GM12872 (cell line): ENCODE results near the gene SDR39U1.

Source experiments
- CTCF ChIP-seq: IDR thresholded peaks from 3 replicates; pipeline ENCODE4 v1.5.1; 2011; ENCODE audit warnings: low read depth, mild to moderate bottlenecking, low read length, moderate library complexity; ENCODE audit not compliant: insufficient read depth

Gene SDR39U1

DNA sequence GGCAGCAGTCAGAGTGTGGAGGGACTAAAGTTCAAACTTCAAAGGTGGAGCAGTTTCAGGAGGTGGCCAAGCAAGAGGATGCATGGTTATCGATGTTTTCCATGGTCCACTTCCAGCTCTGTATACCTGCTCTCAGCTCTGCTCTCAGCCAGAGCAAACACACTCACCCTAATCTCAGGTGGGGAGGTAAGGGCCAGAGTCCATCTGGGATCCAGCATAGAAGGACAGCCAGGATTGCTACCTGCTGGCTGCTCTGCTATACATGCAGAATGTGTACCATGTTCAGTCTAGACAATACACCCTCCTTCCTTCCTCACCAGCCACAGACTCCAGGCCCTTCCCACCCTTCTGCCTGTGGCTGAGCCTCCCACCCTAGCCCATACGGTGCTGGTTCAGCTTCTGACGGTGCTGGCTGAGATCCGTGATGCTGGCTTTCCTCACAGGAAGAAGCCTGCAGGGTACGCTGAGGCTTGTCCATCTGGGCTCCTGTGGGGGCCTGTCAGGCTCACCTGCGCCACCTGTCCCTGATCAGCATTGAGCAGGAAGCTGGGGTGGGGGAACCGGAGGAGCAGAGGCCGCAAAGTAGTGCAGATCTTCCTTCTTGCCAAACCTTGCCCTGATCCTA lies 15.6 kb downstream of the SDR39U1 start:
- no peak for TF ChIP-seq CTCF

DNA sequence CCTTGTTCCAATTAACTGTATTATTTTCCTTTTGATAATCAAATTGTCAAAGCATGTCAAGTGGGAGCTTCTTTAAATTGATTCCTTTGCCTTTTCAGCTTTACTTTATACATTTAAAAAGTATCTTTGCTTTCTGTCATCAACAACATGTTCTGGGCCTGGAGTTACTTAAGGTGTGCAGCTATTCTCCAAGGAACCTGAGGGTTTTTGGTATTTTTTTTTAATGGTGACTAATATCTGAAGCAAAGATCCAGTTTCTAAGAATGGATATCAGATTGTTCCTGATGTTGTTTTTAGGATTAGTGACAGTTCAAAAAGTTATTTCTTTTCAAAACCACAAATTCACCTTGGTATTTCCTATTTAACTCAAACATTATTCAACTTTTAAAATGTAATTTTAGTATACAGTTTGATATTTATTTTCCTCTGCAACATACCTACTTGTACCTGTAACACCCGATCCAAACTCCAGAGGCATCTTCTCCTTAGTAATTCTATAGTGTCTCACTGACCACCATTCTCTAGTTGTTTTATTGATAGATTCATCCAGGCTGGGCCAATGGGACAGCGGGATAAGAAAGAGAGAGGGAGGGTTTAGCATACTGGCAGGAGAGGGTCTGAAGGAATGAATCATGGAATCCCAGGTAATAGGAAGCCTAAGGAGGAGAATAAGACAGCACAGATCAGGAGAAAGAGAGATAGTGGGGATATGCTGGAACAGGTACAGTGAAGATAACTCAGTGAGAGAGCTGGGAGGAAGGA lies 16.2 kb downstream of the SDR39U1 start:
- no peak for TF ChIP-seq CTCF

DNA sequence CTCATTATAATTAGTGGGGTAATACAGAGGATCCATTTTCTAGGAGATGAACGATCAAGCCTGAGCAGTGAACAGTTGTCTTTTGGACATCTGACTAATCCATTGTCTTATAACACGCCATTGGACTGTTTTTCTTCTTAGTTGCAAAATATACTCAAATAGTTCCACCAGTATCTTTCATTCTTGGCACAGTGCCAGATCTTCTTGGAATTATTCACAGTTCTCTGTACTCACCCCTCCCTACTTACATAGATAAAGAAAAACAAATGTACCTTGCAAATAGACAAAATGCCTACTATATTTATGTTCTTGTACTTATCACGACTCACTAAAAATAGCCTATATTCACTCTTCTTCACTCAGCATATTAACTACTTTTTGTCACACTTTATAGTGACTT lies 16.9 kb downstream of the SDR39U1 start:
- no peak for TF ChIP-seq CTCF

- TF ChIP-seq CTCF: no peak
Measured at GRCh38 chr14:24422694-24423601, 19.6 kb downstream of the SDR39U1 start.

DNA sequence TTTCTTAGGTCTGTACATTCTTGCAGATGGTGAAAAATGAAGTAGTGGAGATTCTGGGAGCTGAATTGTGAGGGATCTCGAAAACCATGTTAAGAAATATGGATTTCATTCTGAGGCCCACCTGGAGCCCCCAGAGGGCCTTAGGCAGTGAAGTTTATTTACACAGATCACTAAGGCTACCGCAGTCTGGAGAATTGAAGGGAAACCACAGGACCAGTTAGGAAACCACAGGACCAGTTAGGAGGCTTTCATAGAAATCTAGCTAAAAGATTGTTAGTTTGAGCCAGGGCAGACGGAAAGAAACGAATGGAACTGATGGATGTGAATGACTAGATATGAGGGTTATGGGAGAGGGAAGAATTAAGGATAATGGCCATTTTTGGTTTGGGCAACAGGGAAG lies 20.3 kb downstream of the SDR39U1 start:
- no peak for TF ChIP-seq CTCF

DNA sequence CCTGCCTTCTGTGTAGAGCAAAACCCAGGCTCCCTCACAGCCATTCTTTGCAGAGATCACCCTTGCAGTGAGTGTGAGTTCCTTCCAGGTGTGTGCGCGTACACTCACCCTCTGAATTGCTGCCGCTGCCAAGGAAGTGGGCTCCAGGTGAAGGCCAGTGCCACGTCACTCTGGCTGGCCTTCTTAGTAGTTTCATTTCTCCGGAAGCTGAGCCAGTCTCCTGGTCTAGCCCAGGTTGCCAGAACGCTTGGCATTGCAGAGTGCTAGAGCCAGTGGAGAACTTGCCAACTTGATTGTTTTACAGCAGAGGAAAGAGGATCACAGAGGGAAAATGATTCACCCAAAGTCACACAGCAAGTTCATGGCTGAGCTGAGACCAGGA lies 24.1 kb downstream of the SDR39U1 start:
- TF ChIP-seq CTCF: no peak

DNA sequence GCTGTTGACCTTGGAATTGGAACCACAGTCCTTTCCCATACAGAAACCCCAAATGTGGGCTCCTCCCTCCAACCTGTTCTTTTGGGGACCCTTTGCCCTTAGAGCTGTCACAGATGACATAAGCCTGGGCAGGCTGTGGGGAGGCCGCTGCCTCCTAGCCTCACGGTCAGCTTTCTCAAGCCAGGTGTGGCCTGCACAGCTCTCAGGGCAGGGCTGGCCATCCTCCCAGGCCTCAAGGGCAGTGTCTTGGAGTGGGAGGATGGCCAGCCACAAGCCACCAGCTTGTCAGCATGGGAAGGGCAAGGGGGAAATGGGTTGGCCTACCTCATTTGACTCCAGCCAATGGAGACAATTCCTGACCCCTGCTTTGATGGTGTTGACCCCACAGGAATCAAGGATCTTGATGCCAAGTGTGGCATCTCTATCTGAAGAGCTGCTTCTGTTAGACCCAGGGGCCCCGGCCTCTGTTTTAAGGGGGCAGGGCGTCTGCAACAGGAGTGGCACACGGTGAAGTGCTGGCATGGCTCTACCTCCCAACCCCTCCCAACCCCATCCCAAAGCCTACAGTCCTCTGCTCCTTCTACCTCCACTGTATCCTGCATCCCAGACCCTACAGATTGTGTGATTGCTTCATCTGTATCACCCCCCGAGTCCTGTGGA lies 24.6 kb downstream of the SDR39U1 start:
- no peak for TF ChIP-seq CTCF
